ENCODE measurements around the gene AGT.

The AGT gene

GRCh38 chr1:230679192-230679591 lies 34.7 kb downstream of the AGT start:
- TF ChIP-seq REST (IDR thresholded peaks at IDR 0.05; ENCODE audit: insufficient read depth in 1 of 2, low read depth in 2 of 2, low read length in 2 of 2) (no peak), POLR2AphosphoS5 (IDR thresholded peaks at IDR 0.05; ENCODE audit: low read depth, low read length) (no peak), SIN3A (IDR thresholded peaks at IDR 0.05; ENCODE audit: borderline replicate concordance, insufficient read depth, low read length) (no peak), TAF1 (IDR thresholded peaks at IDR 0.05; ENCODE audit: borderline replicate concordance, insufficient read depth, low read length) (no peak), FOXP2 (optimal IDR thresholded peaks at IDR 0.05; ENCODE audit: borderline replicate concordance, extremely low read depth, extremely low read length, insufficient read depth) (no peak)

- TF ChIP-seq SIN3A (IDR thresholded peaks at IDR 0.05; ENCODE audit: borderline replicate concordance, insufficient read depth, low read length) (no peak), POLR2AphosphoS5 (IDR thresholded peaks at IDR 0.05; ENCODE audit: low read depth, low read length) (no peak), FOXP2 (optimal IDR thresholded peaks at IDR 0.05; ENCODE audit: borderline replicate concordance, extremely low read depth, extremely low read length, insufficient read depth) (no peak), REST (IDR thresholded peaks at IDR 0.05; ENCODE audit: insufficient read depth in 1 of 2, low read depth in 2 of 2, low read length in 2 of 2) (no peak), TAF1 (IDR thresholded peaks at IDR 0.05; ENCODE audit: borderline replicate concordance, insufficient read depth, low read length) (no peak)
These were observed 36.7 kb downstream of the AGT start for GRCh38 chr1:230677200-230677599.

- TF ChIP-seq REST (IDR thresholded peaks at IDR 0.05; ENCODE audit: insufficient read depth in 1 of 2, low read depth in 2 of 2, low read length in 2 of 2) (no peak), POLR2AphosphoS5 (IDR thresholded peaks at IDR 0.05; ENCODE audit: low read depth, low read length) (no peak), TAF1 (IDR thresholded peaks at IDR 0.05; ENCODE audit: borderline replicate concordance, insufficient read depth, low read length) (no peak), SIN3A (IDR thresholded peaks at IDR 0.05; ENCODE audit: borderline replicate concordance, insufficient read depth, low read length) (no peak), FOXP2 (optimal IDR thresholded peaks at IDR 0.05; ENCODE audit: borderline replicate concordance, extremely low read depth, extremely low read length, insufficient read depth) (no peak)
These were observed 39.3 kb downstream of the AGT start for GRCh38 chr1:230674581-230674980.

- TF ChIP-seq FOXP2 (optimal IDR thresholded peaks at IDR 0.05; ENCODE audit: borderline replicate concordance, extremely low read depth, extremely low read length, insufficient read depth) (no peak), SIN3A (IDR thresholded peaks at IDR 0.05; ENCODE audit: borderline replicate concordance, insufficient read depth, low read length) (no peak), REST (IDR thresholded peaks at IDR 0.05; ENCODE audit: insufficient read depth in 1 of 2, low read depth in 2 of 2, low read length in 2 of 2) (no peak), TAF1 (IDR thresholded peaks at IDR 0.05; ENCODE audit: borderline replicate concordance, insufficient read depth, low read length) (no peak), POLR2AphosphoS5 (IDR thresholded peaks at IDR 0.05; ENCODE audit: low read depth, low read length) (no peak)
These were observed 44.4 kb downstream of the AGT start for GRCh38 chr1:230669543-230669942.

- TF ChIP-seq REST (IDR thresholded peaks at IDR 0.05; ENCODE audit: insufficient read depth in 1 of 2, low read depth in 2 of 2, low read length in 2 of 2) (no peak), POLR2AphosphoS5 (IDR thresholded peaks at IDR 0.05; ENCODE audit: low read depth, low read length) (no peak), SIN3A (IDR thresholded peaks at IDR 0.05; ENCODE audit: borderline replicate concordance, insufficient read depth, low read length) (no peak), TAF1 (IDR thresholded peaks at IDR 0.05; ENCODE audit: borderline replicate concordance, insufficient read depth, low read length) (no peak), FOXP2 (optimal IDR thresholded peaks at IDR 0.05; ENCODE audit: borderline replicate concordance, extremely low read depth, extremely low read length, insufficient read depth) (no peak)
These were observed 45.7 kb downstream of the AGT start for GRCh38 chr1:230668227-230668626.
